GM12865 (cell line): Measurements from ENCODE around the gene TTC28.
"Not testable (repeated sequence)": the region's sequence is repeated elsewhere in the genome, so short reads cannot be mapped to it uniquely, and the experiment has no call there.

ENCODE experiments used
- DNase-seq: peaks from one replicate; pipeline ENCODE4 v3.0.0; 2010; ENCODE audit warnings: low read depth
- H3K4me3 ChIP-seq: 2 replicates; pipeline ENCODE4 v1.5.1; 2011; ENCODE audit warnings: mild to moderate bottlenecking, low read depth, low read length, control low read depth
- CTCF ChIP-seq: IDR thresholded peaks from 2 replicates; pipeline ENCODE4 v1.5.1; 2011; ENCODE audit warnings: low read length, control low read depth, low read depth, inconsistent platforms; ENCODE audit not compliant: insufficient read depth; ENCODE audit errors: missing control alignments

The TTC28 gene

GRCh38 chr22:28702891-28703290 is 23.3 kb upstream of the TTC28 start:
- DNase-seq: no peak
- no peak for TF ChIP-seq CTCF
- no peak overlapping the region for H3K4me3 ChIP-seq

- not testable (repeated sequence) for DNase-seq, H3K4me3 ChIP-seq
Measured at GRCh38 chr22:28693041-28693760, 13.6 kb upstream of the TTC28 start.

- H3K4me3 ChIP-seq, DNase-seq: not testable (repeated sequence)
Measured at GRCh38 chr22:28689796-28690195, 10.2 kb upstream of the TTC28 start.

- DNase-seq, H3K4me3 ChIP-seq: not testable (repeated sequence)
Measured at GRCh38 chr22:28682966-28683365, 3.3 kb upstream of the TTC28 start.

- H3K4me3 ChIP-seq, DNase-seq: not testable (repeated sequence)
Measured at GRCh38 chr22:28680813-28681490, 1.3 kb upstream of the TTC28 start.

- peak; percentile 22 for DNase-seq
- peak overlapping the region; percentile 64 for H3K4me3 ChIP-seq
Measured at GRCh38 chr22:28678778-28679610, 646 bp downstream of the TTC28 start.

GRCh38 chr22:28678170-28678569 is 1.5 kb downstream of the TTC28 start:
- DNase-seq, H3K4me3 ChIP-seq: not testable (repeated sequence)

- DNase-seq: peak; percentile 82
- H3K4me3 ChIP-seq: no peak overlapping the region
- TF ChIP-seq CTCF: no peak
Measured at GRCh38 chr22:28674121-28674563, 5.5 kb downstream of the TTC28 start.

- no peak for TF ChIP-seq CTCF
- no peak for DNase-seq
- H3K4me3 ChIP-seq: no peak overlapping the region
Measured at GRCh38 chr22:28670756-28671155, 8.9 kb downstream of the TTC28 start.

GRCh38 chr22:28670161-28670560 is 9.5 kb downstream of the TTC28 start:
- no peak overlapping the region for H3K4me3 ChIP-seq
- TF ChIP-seq CTCF: no peak
- DNase-seq: no peak
